Uterus (tissue), 4 donors: Measurements from ENCODE around the gene WDR12. TPM values are rescaled to one million over a fixed set of nuclear protein-coding genes. Genes with fewer than 3 reads are reported as not detected.
"Not testable (repeated sequence)": the region's sequence is repeated elsewhere in the genome, so short reads cannot be mapped to it uniquely, and the experiment has no call there.

Experiments
- DNase-seq, 2 donors: peaks; one replicate each; pipeline ENCODE4 v3.0.0-alpha.2; 2019 to 2020
- H3K27ac ChIP-seq, 2 donors: fragments of 200-600 bp; sonication (generic); 1 replicate in 1 of 2; 2 replicates in 1 of 2; pipeline ENCODE4 v1.5.1; 2016 to 2018
- H3K27me3 ChIP-seq, 2 donors: fragments of 200-600 bp; sonication (generic); one replicate each; pipeline ENCODE4 v1.5.1; 2018 to 2019; ENCODE audit warnings: control low read depth in 1 of 2
- H3K36me3 ChIP-seq, 2 donors: fragments of 200-600 bp; sonication (generic); one replicate each; pipeline ENCODE4 v1.5.1; 2019; ENCODE audit warnings: control low read depth in 1 of 2
- H3K4me1 ChIP-seq, 2 donors: fragments of 200-600 bp; sonication (generic); one replicate each; pipeline ENCODE4 v1.5.1; 2018 to 2019; ENCODE audit warnings: control low read depth in 1 of 2
- H3K4me3 ChIP-seq, 2 donors: fragments of 200-600 bp; sonication (generic); 1 replicate in 1 of 2; 2 replicates in 1 of 2; pipeline ENCODE4 v1.5.1; 2018 to 2019; ENCODE audit warnings: mild to moderate bottlenecking in 1 of 2
- H3K9me3 ChIP-seq, 2 donors: fragments of 200-600 bp; sonication (generic); one replicate each; pipeline ENCODE4 v1.5.1; 2019; ENCODE audit warnings: control low read depth in 1 of 2
- CTCF ChIP-seq, 4 experiments: fragments of 200-600 bp in 2 of 4; fragments of 450-650 bp in 2 of 4; sonication (generic) in 2 of 4; IDR thresholded peaks; one replicate each; pipeline ENCODE4 v1.5.1; 2016 to 2019; ENCODE audit warnings: antibody characterized with exemption in 4 of 4, mild to moderate bottlenecking in 2 of 4, moderate library complexity in 1 of 4
- POLR2A ChIP-seq, 2 donors: fragments of 450-650 bp; IDR thresholded peaks; one replicate each; pipeline ENCODE4 v1.6.1; 2016; ENCODE audit warnings: antibody characterized with exemption in 2 of 2, mild to moderate bottlenecking in 1 of 2, moderate library complexity in 1 of 2
- intact Hi-C: fragments of 100-400 bp; cut with DNase I; formaldehyde crosslinking; loops from one replicate; pipeline ENCODE4 v1.15.1; 2023; ENCODE audit warnings: low total_unique reads
- total RNA-seq, 4 donors: library from RNA; depleted of rRNA in 3 of 4; stranded (reverse); fragments of >200 nt in 3 of 4; gene quantifications; one replicate each; pipeline versions ENCODE4 v1.1.0 to v1.2.4, GENCODE V29; 2014 to 2023
- donor health status: DM: yes; HTN: yes; CAD: no.

WDR12 gene
- total RNA-seq, 4 donors from 2014 or later, result 2.9 to 31.0 (median 15.0) TPM

- H3K27me3 ChIP-seq, result no peaks in the 10 kb centered on the region
- intact Hi-C loops, result no loop called here
- no peaks in the 10 kb centered on the region for H3K36me3 ChIP-seq
- peak overlapping the region; percentile 57 to 76 for H3K4me3 ChIP-seq
- H3K4me1 ChIP-seq, result no peaks in the 10 kb centered on the region
- TF ChIP-seq CTCF (IDR thresholded peaks at IDR 0.05) (peak in 2 of 4 experiments; percentile 16 to 37), POLR2A (IDR thresholded peaks at IDR 0.05) (no peak)
- no peaks in the 10 kb centered on the region for H3K9me3 ChIP-seq
- H3K27ac ChIP-seq, result peak overlapping the region; percentile 82 to 92
- DNase-seq, result peak; percentile 68 to 70
Observed at GRCh38 chr2:202870431-202871299, 40.8 kb downstream of the WDR12 start.

- Histone ChIP-seq H3K4me1 (no peaks in the 10 kb centered on the region), H3K27ac (no peak overlapping the region), H3K9me3 (no peaks in the 10 kb centered on the region), H3K36me3 (no peaks in the 10 kb centered on the region), H3K4me3 (no peak overlapping the region), H3K27me3 (no peaks in the 10 kb centered on the region)
- TF ChIP-seq POLR2A (IDR thresholded peaks at IDR 0.05) (no peak), CTCF (IDR thresholded peaks at IDR 0.05) (no peak)
- DNase-seq, result no peak
- intact Hi-C loops, result no loop called here
Observed at GRCh38 chr2:202861987-202862386, 49.5 kb downstream of the WDR12 start.

- TF ChIP-seq CTCF (IDR thresholded peaks at IDR 0.05) (no peak), POLR2A (IDR thresholded peaks at IDR 0.05) (no peak)
- no peak for DNase-seq
- H3K27ac ChIP-seq, result no peak overlapping the region
- no peak overlapping the region for H3K4me3 ChIP-seq
- H3K36me3 ChIP-seq, result no peaks in the 10 kb centered on the region
- H3K4me1 ChIP-seq, result no peaks in the 10 kb centered on the region
- H3K9me3 ChIP-seq, result no peaks in the 10 kb centered on the region
- H3K27me3 ChIP-seq, result no peaks in the 10 kb centered on the region
- intact Hi-C loops, result no loop called here
Observed at GRCh38 chr2:202858601-202859000, 52.9 kb downstream of the WDR12 start.

DNA sequence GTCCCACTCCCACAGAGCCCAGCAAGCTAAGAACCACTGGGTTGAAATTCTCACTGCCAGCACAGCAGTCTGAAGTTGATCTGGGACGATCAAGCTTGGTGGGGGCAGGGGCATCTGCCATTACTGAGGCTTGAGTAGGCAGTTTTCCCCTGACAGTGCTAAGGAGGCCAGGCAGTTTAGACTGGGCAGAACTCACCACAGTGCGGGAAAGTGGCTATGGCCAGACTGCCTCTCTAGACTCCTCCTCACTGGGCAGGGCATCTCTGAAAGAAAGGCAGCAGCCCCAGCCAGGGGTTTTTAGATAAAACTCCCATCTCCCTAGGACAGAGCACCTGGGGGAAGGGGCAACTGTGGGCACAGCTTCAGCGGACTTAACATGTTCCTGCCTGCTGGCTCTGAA, 62.1 kb downstream of the WDR12 start:
- H3K4me3 ChIP-seq, H3K27ac ChIP-seq, H3K27me3 ChIP-seq, DNase-seq, H3K36me3 ChIP-seq, H3K9me3 ChIP-seq, intact Hi-C loops, H3K4me1 ChIP-seq: not testable (repeated sequence)

- no peak overlapping the region for H3K27ac ChIP-seq
- H3K4me1 ChIP-seq, result no peaks in the 10 kb centered on the region
- no peaks in the 10 kb centered on the region for H3K36me3 ChIP-seq
- intact Hi-C loops, result no loop called here
- H3K9me3 ChIP-seq, result no peaks in the 10 kb centered on the region
- no peak for DNase-seq
- TF ChIP-seq POLR2A (IDR thresholded peaks at IDR 0.05), result no peak
- H3K4me3 ChIP-seq, result no peak overlapping the region
- no peaks in the 10 kb centered on the region for H3K27me3 ChIP-seq
Observed at GRCh38 chr2:202848813-202849212, 62.7 kb downstream of the WDR12 start.

DNA sequence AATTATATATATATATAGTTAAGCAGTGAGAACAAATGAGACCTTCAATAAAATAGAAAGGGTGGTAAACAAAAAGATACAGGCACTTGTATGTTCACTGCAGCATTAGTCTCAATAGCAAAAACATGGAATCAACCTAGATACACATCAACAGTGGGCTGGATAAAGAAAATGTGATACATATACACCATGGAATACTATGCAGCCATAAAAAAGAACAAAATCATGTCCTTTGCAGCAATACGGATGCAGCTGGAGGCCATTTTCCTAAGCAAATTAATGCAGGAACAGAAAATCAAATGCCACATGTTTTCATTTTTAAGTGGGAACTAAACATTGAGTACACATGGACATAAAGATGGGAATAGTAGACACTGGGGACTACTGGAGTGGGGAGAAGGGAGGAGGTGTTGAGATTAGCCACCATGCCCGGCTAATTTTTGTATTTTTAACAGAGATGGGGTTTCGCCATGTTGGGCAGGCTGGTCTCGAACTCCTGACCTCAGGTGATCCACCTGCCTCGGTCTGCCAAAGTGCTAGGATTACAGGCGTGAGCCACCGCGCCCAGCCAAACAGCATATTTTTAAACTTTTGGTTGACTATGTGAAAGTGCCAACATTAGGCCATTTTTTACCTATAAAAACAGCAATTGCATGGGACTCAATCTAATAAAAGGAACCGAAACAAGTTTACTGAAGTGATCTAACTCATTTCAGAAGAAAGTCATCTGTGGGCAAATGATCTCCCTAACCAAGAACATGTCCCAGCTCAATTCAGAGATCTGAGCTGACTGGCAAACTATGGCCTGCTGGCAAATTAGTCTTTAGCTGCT, 63.6 kb downstream of the WDR12 start:
- intact Hi-C loops, result no loop called here
- Histone ChIP-seq H3K4me3 (no peak overlapping the region), H3K27me3 (no peaks in the 10 kb centered on the region), H3K4me1 (no peaks in the 10 kb centered on the region), H3K9me3 (peaks cover 0 to 8% of the 10 kb centered on the region in 2 donors), H3K27ac (no peak overlapping the region), H3K36me3 (no peaks in the 10 kb centered on the region)
- no peak for TF ChIP-seq CTCF (IDR thresholded peaks at IDR 0.05)
- TF ChIP-seq POLR2A (IDR thresholded peaks at IDR 0.05), result no peak
- DNase-seq, result no peak
